ENCODE results near the gene ADCY10.
A peak's percentile ranks its signal among the peaks of the same experiment; 100 is the strongest.
"Not testable (repeated sequence)": the region's sequence is repeated elsewhere in the genome, so short reads cannot be mapped to it uniquely, and the experiment has no call there.

The ADCY10 gene

GRCh38 chr1:167913895-167914496 is at the start of gene ADCY10:
ADCY10 (minus strand) TSS chr1:167914134; CDS start chr1:167905140, 8,994 bp downstream.
- DNase-seq (ENCODE audit: low spot score), result no peak

- no peak for DNase-seq (ENCODE audit: low spot score)
These were observed 43.8 kb upstream of the ADCY10 start for GRCh38 chr1:167957710-167958109.

GRCh38 chr1:167955915-167956314 is 42.0 kb upstream of the ADCY10 start:
- DNase-seq (ENCODE audit: low spot score), result no peak

GRCh38 chr1:167950569-167950968 is 36.6 kb upstream of the ADCY10 start:
- no peak for DNase-seq (ENCODE audit: low spot score)

GRCh38 chr1:167949785-167950184 is 35.9 kb upstream of the ADCY10 start:
- no peak for DNase-seq (ENCODE audit: low spot score)

GRCh38 chr1:167947733-167948132 is 33.8 kb upstream of the ADCY10 start:
- DNase-seq (ENCODE audit: low spot score), result no peak

GRCh38 chr1:167943541-167943940 is 29.6 kb upstream of the ADCY10 start:
- no peak for DNase-seq (ENCODE audit: low spot score)

GRCh38 chr1:167940264-167940663 is 26.3 kb upstream of the ADCY10 start:
- no peak for DNase-seq (ENCODE audit: low spot score)

- no peak for DNase-seq (ENCODE audit: low spot score)
These were observed 24.2 kb upstream of the ADCY10 start for GRCh38 chr1:167938080-167938636.

GRCh38 chr1:167937709-167938010 is 23.7 kb upstream of the ADCY10 start:
- DNase-seq (ENCODE audit: low spot score), result no peak

GRCh38 chr1:167936930-167937708 is 23.2 kb upstream of the ADCY10 start, which contains the start of gene MPC2:
MPC2 (minus strand) TSS chr1:167937072; CDS start chr1:167935841, 1,231 bp downstream.
- DNase-seq (ENCODE audit: low spot score), result peak; percentile 58

GRCh38 chr1:167936068-167936929 is 22.4 kb upstream of the ADCY10 start, which contains the start of gene DCAF6:
DCAF6 (plus strand) TSS chr1:167936683; CDS start chr1:167936912, 229 bp downstream.
- DNase-seq (ENCODE audit: low spot score), result peak; percentile 99

- DNase-seq (ENCODE audit: low spot score), result peak; percentile 42
These were observed 21.5 kb upstream of the ADCY10 start for GRCh38 chr1:167935216-167936067.

GRCh38 chr1:167934426-167935215 is 20.7 kb upstream of the ADCY10 start:
- peak; percentile 10 for DNase-seq (ENCODE audit: low spot score)

- no peak for DNase-seq (ENCODE audit: low spot score)
These were observed 19.9 kb upstream of the ADCY10 start for GRCh38 chr1:167933788-167934187.

- DNase-seq (ENCODE audit: low spot score), result no peak
These were observed 15.8 kb upstream of the ADCY10 start for GRCh38 chr1:167929725-167930124.

GRCh38 chr1:167928919-167929318 is 15.0 kb upstream of the ADCY10 start:
- not testable (repeated sequence) for DNase-seq (ENCODE audit: low spot score)

- no peak for DNase-seq (ENCODE audit: low spot score)
These were observed 14.5 kb upstream of the ADCY10 start for GRCh38 chr1:167928457-167928852.

GRCh38 chr1:167927046-167927754 is 13.3 kb upstream of the ADCY10 start:
- no peak for DNase-seq (ENCODE audit: low spot score)

GRCh38 chr1:167926486-167926997 is 12.6 kb upstream of the ADCY10 start:
- no peak for DNase-seq (ENCODE audit: low spot score)
